ENCODE results near the gene NTHL1.

The NTHL1 gene

DNA sequence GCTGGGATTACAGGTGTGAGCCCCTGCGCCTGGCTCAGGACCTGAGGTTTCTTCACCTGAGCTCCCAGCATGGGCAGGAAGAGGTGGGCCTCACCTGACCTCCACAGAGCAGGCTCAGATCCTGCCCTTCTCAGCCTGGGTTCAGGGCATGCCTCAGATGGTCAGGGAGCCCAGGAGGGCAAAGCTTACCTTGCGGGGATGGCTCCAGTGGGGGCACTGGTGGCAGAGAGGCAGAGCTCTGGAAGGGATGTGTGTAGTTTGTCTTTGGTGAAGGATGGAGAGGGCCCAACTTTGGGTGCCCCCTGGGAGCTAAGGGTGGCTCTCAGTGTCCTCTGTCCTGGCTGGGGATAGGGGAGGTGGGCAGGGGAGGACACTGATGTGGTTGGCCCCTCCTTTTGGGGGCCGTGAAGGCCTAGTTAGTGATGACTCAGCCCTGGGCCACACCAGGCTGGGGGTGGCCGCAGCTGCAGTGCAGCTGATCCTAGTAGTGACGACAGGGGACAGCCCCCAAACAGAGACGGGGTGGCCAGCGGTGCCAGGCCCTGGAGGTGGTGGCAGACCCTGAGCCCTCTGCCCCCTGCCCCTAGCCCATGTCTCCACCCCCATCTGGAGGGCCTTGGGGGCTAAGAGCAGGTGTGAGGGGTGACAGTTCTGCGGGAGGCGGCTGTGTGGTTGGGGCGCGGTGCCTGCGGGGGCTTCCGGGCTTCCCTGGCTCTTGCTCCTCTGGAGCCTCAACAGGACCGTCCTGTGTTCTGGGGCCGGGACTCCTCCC lies 15.2 kb downstream of the NTHL1 start:
- Histone ChIP-seq H3K27me3 (ENCODE audit: insufficient read depth, low read depth, severe bottlenecking) (no peaks in the 10 kb centered on the region), H3K36me3 (peaks cover 20% of the 10 kb centered on the region), H3K4me3 (ENCODE audit: low read depth, low read length) (no peak overlapping the region), H3K9me3 (ENCODE audit: severe bottlenecking) (no peaks in the 10 kb centered on the region), H3K27ac (no peak overlapping the region)
- no peak for DNase-seq
- TF ChIP-seq, protein P1, sequence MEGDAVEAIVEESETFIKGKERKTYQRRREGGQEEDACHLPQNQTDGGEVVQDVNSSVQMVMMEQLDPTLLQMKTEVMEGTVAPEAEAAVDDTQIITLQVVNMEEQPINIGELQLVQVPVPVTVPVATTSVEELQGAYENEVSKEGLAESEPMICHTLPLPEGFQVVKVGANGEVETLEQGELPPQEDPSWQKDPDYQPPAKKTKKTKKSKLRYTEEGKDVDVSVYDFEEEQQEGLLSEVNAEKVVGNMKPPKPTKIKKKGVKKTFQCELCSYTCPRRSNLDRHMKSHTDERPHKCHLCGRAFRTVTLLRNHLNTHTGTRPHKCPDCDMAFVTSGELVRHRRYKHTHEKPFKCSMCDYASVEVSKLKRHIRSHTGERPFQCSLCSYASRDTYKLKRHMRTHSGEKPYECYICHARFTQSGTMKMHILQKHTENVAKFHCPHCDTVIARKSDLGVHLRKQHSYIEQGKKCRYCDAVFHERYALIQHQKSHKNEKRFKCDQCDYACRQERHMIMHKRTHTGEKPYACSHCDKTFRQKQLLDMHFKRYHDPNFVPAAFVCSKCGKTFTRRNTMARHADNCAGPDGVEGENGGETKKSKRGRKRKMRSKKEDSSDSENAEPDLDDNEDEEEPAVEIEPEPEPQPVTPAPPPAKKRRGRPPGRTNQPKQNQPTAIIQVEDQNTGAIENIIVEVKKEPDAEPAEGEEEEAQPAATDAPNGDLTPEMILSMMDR (IDR thresholded peaks at IDR 0.05; ENCODE audit: low read depth, low read length): no peak

- TF ChIP-seq, protein P1 (IDR thresholded peaks at IDR 0.05; ENCODE audit: low read depth, low read length): no peak
- no peak overlapping the region for H3K27ac ChIP-seq
- no peak overlapping the region for H3K4me3 ChIP-seq (ENCODE audit: low read depth, low read length)
- H3K36me3 ChIP-seq: peaks cover 14% of the 10 kb centered on the region
- DNase-seq: no peak
- no peaks in the 10 kb centered on the region for H3K27me3 ChIP-seq (ENCODE audit: insufficient read depth, low read depth, severe bottlenecking)
- H3K9me3 ChIP-seq (ENCODE audit: severe bottlenecking): no peaks in the 10 kb centered on the region
Observed at GRCh38 chr16:2031081-2031577, 16.5 kb downstream of the NTHL1 start.

- TF ChIP-seq, protein P1 (IDR thresholded peaks at IDR 0.05; ENCODE audit: low read depth, low read length): no peak
- H3K4me3 ChIP-seq (ENCODE audit: low read depth, low read length): no peak overlapping the region
- no peak overlapping the region; the same call in 1 of the 2 replicates for H3K27ac ChIP-seq
- no peaks in the 10 kb centered on the region for H3K27me3 ChIP-seq (ENCODE audit: insufficient read depth, low read depth, severe bottlenecking)
- H3K9me3 ChIP-seq (ENCODE audit: severe bottlenecking): no peaks in the 10 kb centered on the region
- DNase-seq: no peak
- peaks cover 14% of the 10 kb centered on the region for H3K36me3 ChIP-seq
Observed at GRCh38 chr16:2030036-2030435, 17.6 kb downstream of the NTHL1 start.

GRCh38 chr16:2029350-2029749 lies 18.3 kb downstream of the NTHL1 start:
- H3K27ac ChIP-seq: no peak overlapping the region
- TF ChIP-seq, protein P1 (IDR thresholded peaks at IDR 0.05; ENCODE audit: low read depth, low read length): no peak
- H3K4me3 ChIP-seq (ENCODE audit: low read depth, low read length): no peak overlapping the region

GRCh38 chr16:2028620-2029220 lies 18.9 kb downstream of the NTHL1 start:
- Histone ChIP-seq H3K9me3 (ENCODE audit: severe bottlenecking) (no peaks in the 10 kb centered on the region), H3K27ac (no peak overlapping the region), H3K36me3 (peaks cover 14% of the 10 kb centered on the region), H3K4me3 (ENCODE audit: low read depth, low read length) (no peak overlapping the region), H3K27me3 (ENCODE audit: insufficient read depth, low read depth, severe bottlenecking) (no peaks in the 10 kb centered on the region)
- DNase-seq: no peak
- TF ChIP-seq, protein P1 (IDR thresholded peaks at IDR 0.05; ENCODE audit: low read depth, low read length): no peak

More at GRCh38 chr16:2029350-2029749, 18.3 kb downstream of the NTHL1 start:
- Histone ChIP-seq H3K36me3 (peaks cover 14% of the 10 kb centered on the region), H3K27me3 (ENCODE audit: insufficient read depth, low read depth, severe bottlenecking) (no peaks in the 10 kb centered on the region), H3K9me3 (ENCODE audit: severe bottlenecking) (no peaks in the 10 kb centered on the region)
- DNase-seq: no peak
